HepG2 (cell line): ENCODE measurements around the gene SAMD4B. TPM values are rescaled to one million over a fixed set of nuclear protein-coding genes. Genes with fewer than 3 reads are reported as not detected.

Experiments
- CENPX ChIP-seq: sonication (generic); formaldehyde crosslinking; IDR thresholded peaks from 2 replicates; pipeline ENCODE4 v1.9.0; 2021; ENCODE audit warnings: mild to moderate bottlenecking, missing genetic modification reagents, moderate library complexity
- DMAP1 ChIP-seq: IDR thresholded peaks from 2 replicates; pipeline ENCODE4 v1.6.1; 2016
- E2F1 ChIP-seq: sonication (generic); formaldehyde crosslinking; IDR thresholded peaks from 2 replicates; pipeline ENCODE4 v1.5.0; 2020; ENCODE audit warnings: missing genetic modification reagents
- ELF3 ChIP-seq: IDR thresholded peaks from 2 replicates; pipeline ENCODE4 v1.6.1; 2016; ENCODE audit warnings: missing genetic modification reagents, missing compliant biosample characterization
- FOXP1 ChIP-seq, 2 experiments: fragments of 450-650 bp in 1 of 2; IDR thresholded peaks; 2 replicates each; pipeline ENCODE4 v1.6.1; 2017 to 2018; ENCODE audit warnings: antibody characterized with exemption in 1 of 2
- HES4 ChIP-seq: sonication (generic); formaldehyde crosslinking; IDR thresholded peaks from 2 replicates; pipeline ENCODE4 v1.9.0; 2021; ENCODE audit warnings: mild to moderate bottlenecking, missing genetic modification reagents, borderline replicate concordance
- KDM5B ChIP-seq: sonication (generic); formaldehyde crosslinking; IDR thresholded peaks from 2 replicates; pipeline ENCODE4 v1.4.0; 2020; ENCODE audit warnings: missing genetic modification reagents, mild to moderate bottlenecking, borderline replicate concordance
- MLXIP ChIP-seq: sonication (generic); formaldehyde crosslinking; IDR thresholded peaks from 2 replicates; pipeline ENCODE4 v1.9.0; 2021; ENCODE audit warnings: missing genetic modification reagents, borderline replicate concordance
- MXD4 ChIP-seq: IDR thresholded peaks from 2 replicates; pipeline ENCODE4 v1.6.1; 2016; ENCODE audit warnings: mild to moderate bottlenecking, missing biosample characterization, missing genetic modification reagents
- POLR2A ChIP-seq, 2 experiments: IDR thresholded peaks; 2 replicates each; pipeline ENCODE4 v1.6.1; 2011; ENCODE audit warnings: low read depth in 2 of 2, low read length in 2 of 2, mild to moderate bottlenecking in 1 of 2, moderate library complexity in 1 of 2; ENCODE audit not compliant: insufficient read depth in 1 of 2
- PPARG ChIP-seq: conservative IDR thresholded peaks from 2 replicates; pipeline ENCODE4 v1.6.1; 2016; ENCODE audit warnings: missing biosample characterization, missing genetic modification reagents
- REPIN1 ChIP-seq: sonication (generic); formaldehyde crosslinking; IDR thresholded peaks from 2 replicates; pipeline ENCODE4 v1.8.0; 2022; ENCODE audit warnings: missing genetic modification reagents, low read depth, mild to moderate bottlenecking, borderline replicate concordance
- RORA ChIP-seq: sonication (generic); formaldehyde crosslinking; IDR thresholded peaks from 2 replicates; pipeline ENCODE4 v1.5.0; 2020; ENCODE audit warnings: mild to moderate bottlenecking, missing genetic modification reagents, moderate library complexity
- RXRB ChIP-seq: IDR thresholded peaks from 2 replicates; pipeline ENCODE4 v1.6.1; 2016; ENCODE audit warnings: borderline replicate concordance, missing genetic modification reagents, missing compliant biosample characterization
- SP4 ChIP-seq: sonication (generic); formaldehyde crosslinking; IDR thresholded peaks from 2 replicates; pipeline ENCODE4 v1.8.1; 2023; ENCODE audit warnings: mild to moderate bottlenecking, missing genetic modification reagents
- WIZ ChIP-seq: sonication (generic); formaldehyde crosslinking; IDR thresholded peaks from 2 replicates; pipeline ENCODE4 v1.5.1; 2020; ENCODE audit warnings: mild to moderate bottlenecking, missing genetic modification reagents
- YEATS4 ChIP-seq: sonication (generic); formaldehyde crosslinking; IDR thresholded peaks from 2 replicates; pipeline ENCODE4 v1.4.0; 2020; ENCODE audit warnings: missing genetic modification reagents, borderline replicate concordance
- ZBTB7B ChIP-seq: sonication (generic); formaldehyde crosslinking; IDR thresholded peaks from 2 replicates; pipeline ENCODE4 v1.4.0; 2020; ENCODE audit warnings: missing genetic modification reagents
- ZMAT3 ChIP-seq: sonication (generic); formaldehyde crosslinking; conservative IDR thresholded peaks from 2 replicates; pipeline ENCODE4 v1.7.0; 2021; ENCODE audit warnings: missing genetic modification reagents
- ZNF18 ChIP-seq: sonication (generic); formaldehyde crosslinking; IDR thresholded peaks from 2 replicates; pipeline ENCODE4 v1.8.0; 2022; ENCODE audit warnings: mild to moderate bottlenecking, missing genetic modification reagents; ENCODE audit not compliant: insufficient replicate concordance
- ZNF337 ChIP-seq: sonication (generic); formaldehyde crosslinking; IDR thresholded peaks from 2 replicates; pipeline ENCODE4 v1.5.1; 2020; ENCODE audit warnings: missing genetic modification reagents, low read depth, mild to moderate bottlenecking, borderline replicate concordance
- ZNF543 ChIP-seq: sonication (generic); formaldehyde crosslinking; IDR thresholded peaks from 2 replicates; pipeline ENCODE4 v1.4.0; 2020; ENCODE audit warnings: mild to moderate bottlenecking, missing genetic modification reagents
- ZNF816 ChIP-seq: sonication (generic); formaldehyde crosslinking; IDR thresholded peaks from 2 replicates; pipeline ENCODE4 v1.8.0; 2022; ENCODE audit warnings: missing genetic modification reagents, mild to moderate bottlenecking, borderline replicate concordance
- ZNF83 ChIP-seq: sonication (generic); formaldehyde crosslinking; IDR thresholded peaks from 2 replicates; pipeline ENCODE4 v1.4.0; 2020; ENCODE audit warnings: missing genetic modification reagents, mild to moderate bottlenecking, borderline replicate concordance
- ZSCAN9 ChIP-seq: IDR thresholded peaks from 2 replicates; pipeline ENCODE4 v1.6.1; 2016; ENCODE audit warnings: borderline replicate concordance
- polyA plus RNA-seq, 8 experiments: library from polyadenylated mRNA; depleted of rRNA in 3 of 8; stranded (reverse) in 7 of 8; unstranded in 1 of 8; fragments of >200 nt; fragmentation: Illumina TruSeq in 4 of 8; extraction: Trizol in 4 of 8; gene quantifications; 2 replicates each; pipeline versions ENCODE4 v1.2.1 to v1.2.3, GENCODE V29; 2011 to 2016; ENCODE audit warnings: low read depth in 4 of 8, missing spikeins in 1 of 8, mixed read lengths in 1 of 8; ENCODE audit not compliant: insufficient read depth in 1 of 8
- total RNA-seq, 5 experiments: library from RNA; depleted of rRNA; stranded (reverse); fragments of >200 nt; fragmentation: Illumina TruSeq; extraction: Trizol; gene quantifications; 2 replicates each; pipeline ENCODE4 v1.2.3, GENCODE V29; 2016; ENCODE audit warnings: low read depth in 1 of 5

SAMD4B gene
- total and polyA plus RNA-seq, 2 of the 13 experiments (the other 11 are each of a cell fraction or from before 2014, with no cell fraction given) = 26.0 to 31.8 TPM

DNA sequence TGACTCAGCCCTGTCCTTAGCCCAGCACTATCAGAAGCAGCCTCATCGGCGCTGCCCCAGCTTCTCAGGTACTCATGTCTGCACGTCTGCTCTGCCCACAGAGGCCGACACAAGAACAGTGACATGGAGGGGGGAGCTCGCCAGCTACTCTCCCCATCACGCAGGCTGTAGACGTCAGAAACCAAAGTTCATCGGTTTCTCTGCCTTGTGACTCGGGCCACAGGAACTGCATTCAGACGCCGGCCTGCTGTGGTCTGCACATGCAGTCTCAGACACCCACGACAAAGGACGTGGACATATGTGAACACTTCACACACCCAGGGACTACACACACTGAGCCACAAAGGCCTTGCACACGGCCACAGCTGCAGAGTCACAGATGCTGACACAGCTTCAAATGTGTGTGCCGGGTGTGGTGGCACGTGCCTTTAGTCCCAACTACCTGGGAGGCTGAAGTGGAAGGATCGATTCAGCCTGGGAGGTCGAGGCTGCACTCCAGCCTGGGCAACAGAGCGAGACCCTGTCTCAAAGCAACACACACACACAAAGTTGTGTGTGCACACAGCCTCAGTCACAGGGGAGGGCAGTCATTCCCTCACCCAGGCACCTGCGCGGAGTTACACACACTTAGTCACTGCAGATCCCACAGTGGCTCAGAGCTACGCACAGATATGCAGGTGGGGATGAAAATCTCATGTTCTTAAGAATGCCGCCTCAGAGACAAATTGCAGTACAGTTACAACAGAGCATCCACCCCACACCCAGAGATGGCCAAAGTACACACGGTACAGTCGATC is 59.5 kb downstream of the SAMD4B start (continued):
- peak; percentile 98 for TF ChIP-seq ZNF18 (CRISPR knock-in tag)
- TF ChIP-seq POLR2A (IDR thresholded peaks at IDR 0.05; ENCODE audit: insufficient read depth in 1 of 2, low read depth in 2 of 2, low read length in 2 of 2) = peak; percentile 91 to 97
- peak; percentile 94 for TF ChIP-seq HES4 (CRISPR knock-in tag)
- TF ChIP-seq ZNF816 (CRISPR knock-in tag) = peak; percentile 71; the same call in 1 of the 2 replicates
- TF ChIP-seq DMAP1 (CRISPR knock-in tag) = peak; percentile 82; the same call in 1 of the 2 replicates
- 0 out of 2 replicates have a peak, but pooled peaks have one; percentile 11 for TF ChIP-seq YEATS4 (CRISPR knock-in tag)
- TF ChIP-seq ZSCAN9 = peak; percentile 83; the same call in 1 of the 2 replicates
- 0 out of 2 replicates have a peak, but pooled peaks have one; percentile 56 for TF ChIP-seq WIZ (CRISPR knock-in tag)
- peak; percentile 66 for TF ChIP-seq ELF3 (CRISPR knock-in tag)
- peak; percentile 63; the same call in 1 of the 2 replicates for TF ChIP-seq ZNF83 (CRISPR knock-in tag)
- no peak for TF ChIP-seq PPARG (CRISPR knock-in tag)
- peak; percentile 91 for TF ChIP-seq KDM5B
- TF ChIP-seq RXRB = peak; percentile 88
- TF ChIP-seq CENPX (CRISPR knock-in tag) = no peak
- TF ChIP-seq MLXIP (CRISPR knock-in tag) = no peak
- 0 out of 2 replicates have a peak, but pooled peaks have one; percentile 63 for TF ChIP-seq ZMAT3 (CRISPR knock-in tag)
- peak; percentile 88 for TF ChIP-seq MXD4 (CRISPR knock-in tag)
- no peak for TF ChIP-seq E2F1
- peak; percentile 87; the same call in 1 of the 2 replicates for TF ChIP-seq ZNF543 (CRISPR knock-in tag)
- peak; percentile 67; the same call in 1 of the 2 replicates for TF ChIP-seq ZNF337
- TF ChIP-seq FOXP1 (IDR thresholded peaks at IDR 0.05) = no peak
- no peak for TF ChIP-seq FOXP1 (CRISPR knock-in tag; IDR thresholded peaks at IDR 0.05)
- TF ChIP-seq REPIN1 (CRISPR knock-in tag) = peak; percentile 83
- peak; percentile 67; the same call in 1 of the 2 replicates for TF ChIP-seq SP4 (CRISPR knock-in tag)
- TF ChIP-seq RORA (CRISPR knock-in tag) = no peak
- TF ChIP-seq ZBTB7B = peak; percentile 76; the same call in 1 of the 2 replicates
